ENCODE measurements around the gene CELSR1. TPM values are rescaled to one million over a fixed set of nuclear protein-coding genes. Genes with fewer than 3 reads are reported as not detected.

Gene CELSR1
- total RNA-seq, 1 experiment from 2014 or later: 22.6 TPM

DNA sequence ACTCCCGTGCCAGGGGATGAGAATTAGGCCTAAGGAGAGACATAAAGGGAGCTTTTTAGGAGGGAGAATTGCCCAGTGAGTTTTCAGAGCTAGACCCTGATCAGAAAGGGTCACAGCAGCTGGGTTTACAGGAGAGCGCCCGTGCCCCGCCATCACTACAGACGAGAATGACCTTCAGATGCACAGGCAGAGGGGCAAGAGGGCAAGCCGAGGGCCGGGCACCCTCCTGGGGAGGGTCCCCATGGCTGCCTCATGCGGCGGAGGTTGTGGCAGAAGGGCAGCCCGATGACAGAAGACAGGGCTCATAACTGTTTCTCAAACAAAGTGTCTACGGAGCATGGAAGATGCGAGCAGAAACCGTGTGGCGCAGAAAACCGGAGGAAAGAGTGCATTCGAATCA is 129.7 kb downstream of the CELSR1 start:
- Histone ChIP-seq H2BK5ac (ENCODE audit: insufficient read length, low read length) (no peak overlapping the region), H3K27me3 (ENCODE audit: insufficient read depth, low read length) (no peaks in the 10 kb centered on the region), H3K4ac (ENCODE audit: low read depth, low read length) (no peak overlapping the region), H3K23me2 (ENCODE audit: insufficient read length, low read depth, low read length, poor library complexity, severe bottlenecking) (no peaks in the 10 kb centered on the region), H3K4me2 (ENCODE audit: insufficient read depth, insufficient read length, low read length) (no peak overlapping the region), H3K79me1 (ENCODE audit: insufficient read depth, low read depth, low read length, poor library complexity, severe bottlenecking) (no peaks in the 10 kb centered on the region), H4K20me1 (ENCODE audit: control insufficient read depth, insufficient read depth, insufficient read length) (no peaks in the 10 kb centered on the region), H4K91ac (ENCODE audit: insufficient read length, low read depth, low read length) (no peak overlapping the region), H3K56ac (ENCODE audit: insufficient read length, low read depth, low read length) (no peak overlapping the region), H3K9me3 (ENCODE audit: control insufficient read depth, low read depth, low read length) (no peaks in the 10 kb centered on the region), H3K79me2 (ENCODE audit: insufficient read depth, low read length) (no peaks in the 10 kb centered on the region), H3K27ac (ENCODE audit: insufficient read length, low read depth, low read length) (no peak overlapping the region), H3K18ac (ENCODE audit: insufficient read length, low read depth, low read length) (no peak overlapping the region), H3K4me1 (ENCODE audit: insufficient read depth, low read length) (no peaks in the 10 kb centered on the region), H2AFZ (ENCODE audit: low read length) (no peak overlapping the region), H2BK20ac (ENCODE audit: low read depth, low read length, poor library complexity, severe bottlenecking) (no peak overlapping the region), H3T11ph (ENCODE audit: low read length) (no peak overlapping the region), H2BK12ac (ENCODE audit: insufficient read length, low read depth, low read length) (no peak overlapping the region), H2BK120ac (ENCODE audit: low read depth, low read length, poor library complexity, severe bottlenecking) (no peak overlapping the region), H3K23ac (ENCODE audit: insufficient read length, low read depth, low read length) (no peak overlapping the region), H3K9ac (ENCODE audit: extremely low read depth, insufficient read length, low read length) (no peak overlapping the region), H4K8ac (replicated peaks; ENCODE audit: insufficient read length, low read depth, low read length) (no peak overlapping the region), H2AK5ac (ENCODE audit: insufficient read length, low read length) (no peak overlapping the region), H3K14ac (ENCODE audit: insufficient read depth, low read length) (no peak overlapping the region), H4K5ac (ENCODE audit: insufficient read length, low read depth, low read length) (no peak overlapping the region), H2BK15ac (ENCODE audit: low read depth, low read length) (no peak overlapping the region)
- Mint-ChIP-seq H3K4me3 (no peak overlapping the region), H3K4me1 (peaks cover 0 to 9% of the 10 kb centered on the region in 2 experiments; a peak in 2 of 4 replicates), H3K36me3 (ENCODE audit: insufficient read depth in 1 of 3, low read depth in 3 of 3) (peaks cover 0 to 8% (median 4%) of the 10 kb centered on the region in 3 experiments; a peak in 2 of 7 replicates), H3K27me3 (ENCODE audit: low read depth) (peaks cover 2% of the 10 kb centered on the region), H3K27ac (no peak overlapping the region; a peak in 1 of 7 replicates), H3K9me3 (no peaks in the 10 kb centered on the region)
- no peak for DNase-seq
- TF ChIP-seq, protein P1, sequence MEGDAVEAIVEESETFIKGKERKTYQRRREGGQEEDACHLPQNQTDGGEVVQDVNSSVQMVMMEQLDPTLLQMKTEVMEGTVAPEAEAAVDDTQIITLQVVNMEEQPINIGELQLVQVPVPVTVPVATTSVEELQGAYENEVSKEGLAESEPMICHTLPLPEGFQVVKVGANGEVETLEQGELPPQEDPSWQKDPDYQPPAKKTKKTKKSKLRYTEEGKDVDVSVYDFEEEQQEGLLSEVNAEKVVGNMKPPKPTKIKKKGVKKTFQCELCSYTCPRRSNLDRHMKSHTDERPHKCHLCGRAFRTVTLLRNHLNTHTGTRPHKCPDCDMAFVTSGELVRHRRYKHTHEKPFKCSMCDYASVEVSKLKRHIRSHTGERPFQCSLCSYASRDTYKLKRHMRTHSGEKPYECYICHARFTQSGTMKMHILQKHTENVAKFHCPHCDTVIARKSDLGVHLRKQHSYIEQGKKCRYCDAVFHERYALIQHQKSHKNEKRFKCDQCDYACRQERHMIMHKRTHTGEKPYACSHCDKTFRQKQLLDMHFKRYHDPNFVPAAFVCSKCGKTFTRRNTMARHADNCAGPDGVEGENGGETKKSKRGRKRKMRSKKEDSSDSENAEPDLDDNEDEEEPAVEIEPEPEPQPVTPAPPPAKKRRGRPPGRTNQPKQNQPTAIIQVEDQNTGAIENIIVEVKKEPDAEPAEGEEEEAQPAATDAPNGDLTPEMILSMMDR (conservative IDR thresholded peaks at IDR 0.05): no peak
- WGBS (ENCODE audit: extremely low coverage, insufficient read length, low lambda C conversion rate): no CpG with 5 or more reads among the region's 16 CpGs

All from H9 (cell line).